LNCaP clone FGC (cell line): ENCODE results near the gene CCDC201.

Source experiments
- DNase-seq: peaks from one replicate; pipeline ENCODE4 v3.0.0-alpha.2; 2011; ENCODE audit warnings: low read depth
- H3K4me3 ChIP-seq: 2 replicates; pipeline ENCODE4 v1.5.1; 2011; ENCODE audit warnings: mild to moderate bottlenecking, low read depth, low read length, control low read depth
- CTCF ChIP-seq: IDR thresholded peaks from 2 replicates; pipeline ENCODE4 v1.5.1; 2012; ENCODE audit warnings: mild to moderate bottlenecking; ENCODE audit not compliant: control insufficient read depth, insufficient read depth; ENCODE audit errors: extremely low read depth

Gene CCDC201

DNA sequence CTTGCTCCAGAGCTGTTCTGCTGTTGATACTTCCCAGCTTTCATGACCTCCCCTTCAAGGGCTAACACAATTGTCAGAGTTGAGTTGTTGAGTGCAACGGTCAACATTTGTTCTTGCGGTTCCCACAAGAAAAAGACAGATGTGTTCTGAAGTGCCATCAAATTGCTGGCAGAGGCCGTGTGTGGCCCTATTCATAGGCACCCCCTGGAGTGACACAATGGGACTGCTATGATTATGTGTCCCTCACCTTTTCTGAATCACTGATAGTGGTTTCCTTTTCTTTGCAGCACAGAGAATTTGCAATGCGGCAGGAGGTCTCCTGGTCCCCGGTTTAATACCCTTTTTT is 9.6 kb upstream of the CCDC201 start:
- DNase-seq: no peak
- H3K4me3 ChIP-seq: no peak overlapping the region
- TF ChIP-seq CTCF: no peak

DNA sequence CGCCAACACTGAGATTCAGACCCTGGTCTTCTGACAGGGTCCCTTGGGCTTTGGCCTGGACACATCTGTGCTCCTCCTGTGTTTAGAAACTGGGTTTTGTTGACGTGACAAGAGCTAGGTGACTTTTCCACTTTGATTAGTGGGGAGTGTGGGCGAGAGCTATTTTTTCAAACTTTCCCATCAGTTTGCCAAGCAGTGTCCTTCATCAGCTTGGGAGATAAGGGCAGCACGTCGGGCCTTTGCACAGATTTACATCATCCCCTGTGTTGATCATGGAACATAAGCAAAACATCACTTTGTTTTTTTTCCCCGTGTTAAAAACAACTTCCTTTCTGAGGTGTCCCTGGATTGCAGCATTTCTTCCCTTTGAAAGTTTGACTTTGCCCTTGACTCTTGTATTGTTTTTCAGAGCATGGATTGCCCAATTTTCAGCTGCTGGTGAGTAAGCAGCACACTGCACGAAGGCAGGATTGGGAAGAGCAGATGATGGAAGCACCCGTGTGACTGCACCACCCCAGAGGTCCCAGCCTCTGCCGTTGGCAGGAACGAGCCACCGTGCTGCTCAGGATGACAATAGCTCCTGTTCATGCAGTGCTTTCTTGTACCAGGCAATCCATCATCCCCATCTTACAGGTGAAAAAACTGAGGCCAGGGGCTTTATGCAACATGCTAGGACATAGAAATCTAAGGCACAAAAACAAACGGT is 9.0 kb upstream of the CCDC201 start:
- no peak for TF ChIP-seq CTCF
- H3K4me3 ChIP-seq: no peak overlapping the region
- no peak for DNase-seq

DNA sequence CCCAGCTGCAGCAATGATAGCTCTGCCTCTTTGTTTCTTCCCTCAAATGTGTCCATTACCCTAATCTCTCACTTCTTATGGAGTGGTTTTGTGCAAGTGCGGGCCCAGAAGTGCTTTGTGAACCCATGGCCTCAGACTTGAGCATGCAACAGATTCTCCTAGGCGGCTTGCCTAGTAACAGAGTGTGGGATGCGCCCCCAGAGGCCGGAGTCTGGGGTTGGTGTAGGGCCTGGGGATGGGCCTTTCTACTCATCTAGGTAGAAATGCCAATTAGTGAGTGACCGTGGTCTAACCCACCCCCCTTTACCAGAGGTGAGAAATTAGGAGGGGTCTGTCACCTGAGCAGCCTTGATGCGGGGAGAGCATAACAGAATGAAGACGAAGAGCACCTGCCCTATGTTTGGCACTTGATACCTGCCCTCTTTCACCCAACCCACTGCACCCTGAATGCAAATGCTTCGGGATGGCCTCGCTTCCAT is 8.4 kb upstream of the CCDC201 start:
- DNase-seq: no peak
- H3K4me3 ChIP-seq: no peak overlapping the region
- TF ChIP-seq CTCF: no peak

DNA sequence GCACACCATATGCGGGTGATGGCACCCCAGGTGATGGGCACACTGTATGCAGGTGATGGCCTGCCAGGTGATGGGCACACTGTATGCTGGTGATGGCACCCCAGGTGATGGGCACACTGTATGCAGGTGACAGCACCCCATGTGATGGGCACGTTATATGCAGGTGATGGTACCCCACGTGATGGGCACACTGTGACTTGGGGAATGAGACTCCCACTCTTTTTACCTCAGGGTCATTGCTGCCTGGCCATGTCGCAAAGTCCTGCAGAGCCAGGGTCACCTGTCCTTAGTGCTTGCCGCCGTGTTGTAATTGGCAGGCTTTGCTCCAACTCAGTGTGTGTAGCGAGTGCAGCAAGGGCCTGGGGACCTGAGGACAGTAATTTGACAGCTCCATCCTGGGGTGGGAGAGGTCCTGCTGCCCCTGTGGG is 7.6 kb upstream of the CCDC201 start:
- no peak for TF ChIP-seq CTCF
- no peak overlapping the region for H3K4me3 ChIP-seq
- no peak for DNase-seq

DNA sequence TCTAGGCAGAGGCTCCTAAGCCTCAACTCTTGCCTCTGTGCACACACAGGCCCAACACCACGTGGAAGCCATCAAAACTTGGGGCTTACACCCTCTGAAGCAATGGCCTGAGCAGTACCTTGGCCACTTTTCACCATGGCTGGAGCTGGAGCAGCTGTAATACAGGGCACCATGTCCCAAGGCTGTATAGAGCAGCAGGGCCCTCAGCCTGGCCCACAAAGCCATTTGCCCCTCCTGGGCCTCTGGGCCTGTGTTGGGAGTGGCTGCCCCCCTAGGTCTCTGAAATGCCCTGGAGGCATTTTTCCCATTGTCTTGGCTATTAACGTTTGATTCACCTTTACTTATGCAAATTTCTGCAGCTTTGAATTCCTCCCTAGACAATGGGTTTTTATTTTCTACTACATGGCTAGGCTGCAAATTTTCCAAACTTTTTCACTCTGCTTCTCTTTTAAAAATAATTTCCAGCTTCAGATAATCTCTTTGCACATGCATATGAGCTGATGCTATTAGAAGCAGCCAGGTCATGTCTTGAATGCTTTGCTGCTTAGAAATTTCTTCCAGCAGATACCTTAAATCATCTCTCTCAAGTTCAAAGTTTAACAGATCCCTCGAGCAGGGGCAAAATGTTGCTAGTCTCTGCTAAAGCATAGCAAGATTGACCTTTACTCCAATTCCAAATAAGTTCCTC is 5.7 kb upstream of the CCDC201 start:
- H3K4me3 ChIP-seq: no peak overlapping the region
- no peak for TF ChIP-seq CTCF
- no peak for DNase-seq

- no peak for TF ChIP-seq CTCF
- DNase-seq: no peak
- H3K4me3 ChIP-seq: no peak overlapping the region
Measured at GRCh38 chr7:45876519-45876918, 3.6 kb upstream of the CCDC201 start.
